ENCODE data around the gene ULBP3. TPM values are rescaled to one million over a fixed set of nuclear protein-coding genes. Genes with fewer than 3 reads are reported as not detected.

ULBP3 gene
- total RNA-seq, 1 experiment from 2014 or later: 18.4 TPM

DNA sequence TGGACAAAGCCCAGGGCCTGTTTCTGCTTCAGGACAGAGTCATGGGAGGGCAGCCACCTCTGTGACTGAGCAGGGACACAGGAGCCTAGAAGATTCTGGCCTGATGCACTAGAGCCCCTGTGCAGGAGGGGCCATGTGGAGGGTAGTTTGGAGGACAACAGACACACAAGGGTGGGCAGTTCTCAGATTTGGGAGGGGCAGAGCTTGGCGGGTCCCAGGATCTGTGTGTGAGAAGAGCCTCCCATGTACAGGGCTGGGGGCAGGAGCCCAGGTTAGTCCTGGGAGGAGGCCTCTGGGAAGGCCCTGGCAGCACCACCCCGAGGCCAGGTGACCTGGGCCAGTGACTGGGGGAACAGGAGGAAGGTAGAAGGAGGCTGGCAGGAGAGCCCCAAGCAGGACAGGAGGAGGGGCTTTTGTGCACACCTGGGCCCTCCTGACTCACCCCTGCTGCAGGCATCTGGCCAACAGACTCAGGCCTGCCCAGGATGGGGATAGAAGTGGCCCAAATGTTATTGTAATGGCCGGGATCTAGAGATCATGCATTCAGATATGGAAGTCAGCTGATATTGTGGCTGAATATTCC lies 1.4 kb upstream of the ULBP3 start:
- DNase-seq (ENCODE audit: low read depth, low spot score) (no peak), ATAC-seq (no peak)
- RAD21 ChIA-PET (ENCODE audit: low non-redundant PET in 1 of 2, low total read pairs in 2 of 2, uncharacterized antibody in 2 of 2, unreplicated experiment in 2 of 2): interaction anchor here in 1 of 2 experiments (1.1 to 1.2 kb wide), 2 partner anchors 11 to 348 kb away, joined by 3 to 4 read pairs; no protein-coding TSS in a partner anchor
- TF ChIP-seq ELF1 (IDR thresholded peaks at IDR 0.05; ENCODE audit: borderline replicate concordance, low read depth): no peak
- TF ChIP-seq, protein P1, sequence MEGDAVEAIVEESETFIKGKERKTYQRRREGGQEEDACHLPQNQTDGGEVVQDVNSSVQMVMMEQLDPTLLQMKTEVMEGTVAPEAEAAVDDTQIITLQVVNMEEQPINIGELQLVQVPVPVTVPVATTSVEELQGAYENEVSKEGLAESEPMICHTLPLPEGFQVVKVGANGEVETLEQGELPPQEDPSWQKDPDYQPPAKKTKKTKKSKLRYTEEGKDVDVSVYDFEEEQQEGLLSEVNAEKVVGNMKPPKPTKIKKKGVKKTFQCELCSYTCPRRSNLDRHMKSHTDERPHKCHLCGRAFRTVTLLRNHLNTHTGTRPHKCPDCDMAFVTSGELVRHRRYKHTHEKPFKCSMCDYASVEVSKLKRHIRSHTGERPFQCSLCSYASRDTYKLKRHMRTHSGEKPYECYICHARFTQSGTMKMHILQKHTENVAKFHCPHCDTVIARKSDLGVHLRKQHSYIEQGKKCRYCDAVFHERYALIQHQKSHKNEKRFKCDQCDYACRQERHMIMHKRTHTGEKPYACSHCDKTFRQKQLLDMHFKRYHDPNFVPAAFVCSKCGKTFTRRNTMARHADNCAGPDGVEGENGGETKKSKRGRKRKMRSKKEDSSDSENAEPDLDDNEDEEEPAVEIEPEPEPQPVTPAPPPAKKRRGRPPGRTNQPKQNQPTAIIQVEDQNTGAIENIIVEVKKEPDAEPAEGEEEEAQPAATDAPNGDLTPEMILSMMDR (IDR thresholded peaks at IDR 0.05 in 2 of 3, conservative IDR thresholded peaks at IDR 0.05 in 1 of 3; ENCODE audit: borderline replicate concordance in 1 of 3, insufficient read depth in 1 of 3, low read depth in 2 of 3, low read length in 2 of 3): no peak
- no peak for TF ChIP-seq SP1 (IDR thresholded peaks at IDR 0.05; ENCODE audit: low read depth)
- TF ChIP-seq EZH2 (IDR thresholded peaks at IDR 0.05): no peak
- no peak for TF ChIP-seq RAD21 (IDR thresholded peaks at IDR 0.05; ENCODE audit: low read depth)
- no peak for TF ChIP-seq ZFX (IDR thresholded peaks at IDR 0.05)
- TF ChIP-seq CEBPB (IDR thresholded peaks at IDR 0.05; ENCODE audit: low read depth): no peak
- TF ChIP-seq FOSL1 (IDR thresholded peaks at IDR 0.05; ENCODE audit: low read depth): no peak
- TF ChIP-seq, protein P2, sequence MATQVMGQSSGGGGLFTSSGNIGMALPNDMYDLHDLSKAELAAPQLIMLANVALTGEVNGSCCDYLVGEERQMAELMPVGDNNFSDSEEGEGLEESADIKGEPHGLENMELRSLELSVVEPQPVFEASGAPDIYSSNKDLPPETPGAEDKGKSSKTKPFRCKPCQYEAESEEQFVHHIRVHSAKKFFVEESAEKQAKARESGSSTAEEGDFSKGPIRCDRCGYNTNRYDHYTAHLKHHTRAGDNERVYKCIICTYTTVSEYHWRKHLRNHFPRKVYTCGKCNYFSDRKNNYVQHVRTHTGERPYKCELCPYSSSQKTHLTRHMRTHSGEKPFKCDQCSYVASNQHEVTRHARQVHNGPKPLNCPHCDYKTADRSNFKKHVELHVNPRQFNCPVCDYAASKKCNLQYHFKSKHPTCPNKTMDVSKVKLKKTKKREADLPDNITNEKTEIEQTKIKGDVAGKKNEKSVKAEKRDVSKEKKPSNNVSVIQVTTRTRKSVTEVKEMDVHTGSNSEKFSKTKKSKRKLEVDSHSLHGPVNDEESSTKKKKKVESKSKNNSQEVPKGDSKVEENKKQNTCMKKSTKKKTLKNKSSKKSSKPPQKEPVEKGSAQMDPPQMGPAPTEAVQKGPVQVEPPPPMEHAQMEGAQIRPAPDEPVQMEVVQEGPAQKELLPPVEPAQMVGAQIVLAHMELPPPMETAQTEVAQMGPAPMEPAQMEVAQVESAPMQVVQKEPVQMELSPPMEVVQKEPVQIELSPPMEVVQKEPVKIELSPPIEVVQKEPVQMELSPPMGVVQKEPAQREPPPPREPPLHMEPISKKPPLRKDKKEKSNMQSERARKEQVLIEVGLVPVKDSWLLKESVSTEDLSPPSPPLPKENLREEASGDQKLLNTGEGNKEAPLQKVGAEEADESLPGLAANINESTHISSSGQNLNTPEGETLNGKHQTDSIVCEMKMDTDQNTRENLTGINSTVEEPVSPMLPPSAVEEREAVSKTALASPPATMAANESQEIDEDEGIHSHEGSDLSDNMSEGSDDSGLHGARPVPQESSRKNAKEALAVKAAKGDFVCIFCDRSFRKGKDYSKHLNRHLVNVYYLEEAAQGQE (IDR thresholded peaks at IDR 0.05; ENCODE audit: low read depth): no peak
- no peak for TF ChIP-seq SIN3A (IDR thresholded peaks at IDR 0.05; ENCODE audit: low read depth)
- TF ChIP-seq ZNF274 (IDR thresholded peaks at IDR 0.05; ENCODE audit: low read depth, low read length): no peak
- TF ChIP-seq TCF7L2 (IDR thresholded peaks at IDR 0.05; ENCODE audit: borderline replicate concordance, extremely low read depth, insufficient read depth, insufficient read length): no peak
- TF ChIP-seq YY1 (IDR thresholded peaks at IDR 0.05; ENCODE audit: extremely low read depth, insufficient replicate concordance, low read depth, low read length): no peak
- no peak for TF ChIP-seq EGR1 (IDR thresholded peaks at IDR 0.05; ENCODE audit: low read depth)
- no peak for TF ChIP-seq CBX3 (IDR thresholded peaks at IDR 0.05; ENCODE audit: low read depth)
- TF ChIP-seq, protein P3, sequence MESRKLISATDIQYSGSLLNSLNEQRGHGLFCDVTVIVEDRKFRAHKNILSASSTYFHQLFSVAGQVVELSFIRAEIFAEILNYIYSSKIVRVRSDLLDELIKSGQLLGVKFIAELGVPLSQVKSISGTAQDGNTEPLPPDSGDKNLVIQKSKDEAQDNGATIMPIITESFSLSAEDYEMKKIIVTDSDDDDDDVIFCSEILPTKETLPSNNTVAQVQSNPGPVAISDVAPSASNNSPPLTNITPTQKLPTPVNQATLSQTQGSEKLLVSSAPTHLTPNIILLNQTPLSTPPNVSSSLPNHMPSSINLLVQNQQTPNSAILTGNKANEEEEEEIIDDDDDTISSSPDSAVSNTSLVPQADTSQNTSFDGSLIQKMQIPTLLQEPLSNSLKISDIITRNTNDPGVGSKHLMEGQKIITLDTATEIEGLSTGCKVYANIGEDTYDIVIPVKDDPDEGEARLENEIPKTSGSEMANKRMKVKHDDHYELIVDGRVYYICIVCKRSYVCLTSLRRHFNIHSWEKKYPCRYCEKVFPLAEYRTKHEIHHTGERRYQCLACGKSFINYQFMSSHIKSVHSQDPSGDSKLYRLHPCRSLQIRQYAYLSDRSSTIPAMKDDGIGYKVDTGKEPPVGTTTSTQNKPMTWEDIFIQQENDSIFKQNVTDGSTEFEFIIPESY (IDR thresholded peaks at IDR 0.05; ENCODE audit: extremely low read depth, insufficient replicate concordance, low read length): no peak
- TF ChIP-seq POLR2A (IDR thresholded peaks at IDR 0.05; ENCODE audit: borderline replicate concordance, extremely low read depth, insufficient read depth, insufficient read length): no peak
- CTCF ChIA-PET: interaction anchor here (0.8 to 3.7 kb wide), 19 partner anchors 10 to 747 kb away, joined by 3 to 48 read pairs (median 4); no protein-coding TSS in a partner anchor
- Histone ChIP-seq H3K9ac (ENCODE audit: low read length) (no peak overlapping the region), H3K4me1 (ENCODE audit: control insufficient read depth in 1 of 2, insufficient read depth in 2 of 2, low read length in 2 of 2) (peaks cover 20 to 52% of the 10 kb centered on the region in 2 experiments), H4K20me1 (ENCODE audit: insufficient read depth) (no peaks in the 10 kb centered on the region), H3K4me3 (replicated peaks in 1 of 2; ENCODE audit: low read depth in 1 of 2, low read length in 2 of 2) (no peak overlapping the region), H3K4me2 (ENCODE audit: low read length) (no peak overlapping the region), H3K9me2 (ENCODE audit: insufficient read depth) (no peaks in the 10 kb centered on the region), H3K9me3 (ENCODE audit: control insufficient read depth in 1 of 2, insufficient read depth in 1 of 2, low read depth in 1 of 2, low read length in 2 of 2) (no peaks in the 10 kb centered on the region), H3K27me3 (ENCODE audit: insufficient read depth, low read length) (no peaks in the 10 kb centered on the region), H2AFZ (ENCODE audit: low read depth, low read length, poor library complexity, severe bottlenecking) (no peak overlapping the region), H3K27ac (ENCODE audit: low read depth, low read length) (no peak overlapping the region), H3K79me2 (ENCODE audit: insufficient read depth, low read length) (peaks cover 9% of the 10 kb centered on the region; the same call in 1 of the 2 replicates), H3K36me3 (ENCODE audit: control insufficient read depth in 1 of 2, insufficient read depth in 2 of 2, low read length in 2 of 2) (peaks cover 0 to 2% of the 10 kb centered on the region in 2 experiments; a peak in 1 of 4 replicates)
- BruUV-seq (replicated peaks): no TSS peak
- intact Hi-C loops (cut with micrococcal nuclease): loop anchor here (5.0 kb wide), 2 partner anchors 63 to 347 kb away; no protein-coding TSS in a partner anchor
- POLR2A ChIA-PET: interaction anchor here (1.0 kb wide), 1 partner anchor 63 kb away, joined by 3 read pairs; no protein-coding TSS in a partner anchor

Measured in HCT116 (cell line).